Gastrocnemius medialis (tissue), 4 donors: ENCODE measurements around the gene YPEL2. TPM values are rescaled to one million over a fixed set of nuclear protein-coding genes. Genes with fewer than 3 reads are reported as not detected.
A peak's percentile ranks its signal among the peaks of the same experiment; 100 is the strongest.

ENCODE experiments used
- ATAC-seq, 2 donors: fragments of 150-250 bp; one replicate each; pipeline ENCODE4 v1.9.1; 2016
- DNase-seq, 2 donors: peaks; one replicate each; pipeline ENCODE4 v3.0.0-alpha.2; 2019
- H3K27ac ChIP-seq, 4 donors: fragments of 200-600 bp; sonication (generic); 1 replicate in 1 of 4; 2 replicates in 3 of 4; pipeline ENCODE4 v1.5.1; 2016 to 2018; ENCODE audit warnings: mild to moderate bottlenecking in 2 of 4, moderate library complexity in 1 of 4
- H3K27me3 ChIP-seq, 3 donors: fragments of 200-600 bp; sonication (generic) in 2 of 3; 1 replicate in 1 of 3; 2 replicates in 2 of 3; pipeline versions ENCODE4 v1.5.1 to v1.6.0; 2016 to 2019; ENCODE audit warnings: mild to moderate bottlenecking in 1 of 3, moderate library complexity in 1 of 3
- H3K36me3 ChIP-seq, 2 donors: fragments of 200-600 bp; sonication (generic) in 1 of 2; one replicate each; pipeline ENCODE4 v1.5.1; 2017 to 2018
- H3K4me1 ChIP-seq, 2 donors: fragments of 200-600 bp; sonication (generic) in 1 of 2; one replicate each; pipeline ENCODE4 v1.5.1; 2016 to 2017; ENCODE audit warnings: mild to moderate bottlenecking in 2 of 2
- H3K4me3 ChIP-seq, 4 donors: fragments of 200-600 bp; sonication (generic) in 3 of 4; 1 replicate in 1 of 4; 2 replicates in 3 of 4; pipeline ENCODE4 v1.5.1; 2016 to 2019; ENCODE audit warnings: mild to moderate bottlenecking in 2 of 4
- H3K9me3 ChIP-seq, 3 donors: fragments of 200-600 bp; sonication (generic) in 2 of 3; 1 replicate in 1 of 3; 2 replicates in 2 of 3; pipeline ENCODE4 v1.5.1; 2016 to 2019
- POLR2A ChIP-seq, 2 donors: fragments of 450-650 bp; IDR thresholded peaks; one replicate each; pipeline ENCODE4 v1.6.1; 2017; ENCODE audit warnings: antibody characterized with exemption in 2 of 2, mild to moderate bottlenecking in 2 of 2, moderate library complexity in 2 of 2
- in situ Hi-C, 4 donors: fragments of 200-750 bp; cut with MboI; loops; one replicate each; pipeline versions ENCODE4 v1.15.0 to v1.8.0; 2017; ENCODE audit warnings: low sequenced_read_pairs in 4 of 4
- intact Hi-C: fragments of 100-400 bp; cut with DNase I; formaldehyde crosslinking; loops from one replicate; pipeline ENCODE4 v1.15.1; 2023; ENCODE audit warnings: low total_unique reads
- total RNA-seq, 4 donors: library from RNA; depleted of rRNA; stranded (reverse); fragments of >200 nt; gene quantifications; one replicate each; pipeline versions ENCODE4 v1.1.0 to v1.2.3, GENCODE V29; 2016
- TF ChIP-seq, protein P1 (sequence below), 5 experiments: fragments of 450-650 bp in 3 of 5; fragments of 200-600 bp in 2 of 5; sonication (generic) in 2 of 5; IDR thresholded peaks in 4 of 5; conservative IDR thresholded peaks in 1 of 5; 1 replicate in 4 of 5; 2 replicates in 1 of 5; pipeline ENCODE4 v1.5.1; 2016 to 2019; ENCODE audit warnings: antibody characterized with exemption in 5 of 5, mild to moderate bottlenecking in 3 of 5, moderate library complexity in 3 of 5

Gene YPEL2
- total RNA-seq, 4 donors from 2014 or later = 18.9 to 27.4 (median 22.2) TPM

DNA sequence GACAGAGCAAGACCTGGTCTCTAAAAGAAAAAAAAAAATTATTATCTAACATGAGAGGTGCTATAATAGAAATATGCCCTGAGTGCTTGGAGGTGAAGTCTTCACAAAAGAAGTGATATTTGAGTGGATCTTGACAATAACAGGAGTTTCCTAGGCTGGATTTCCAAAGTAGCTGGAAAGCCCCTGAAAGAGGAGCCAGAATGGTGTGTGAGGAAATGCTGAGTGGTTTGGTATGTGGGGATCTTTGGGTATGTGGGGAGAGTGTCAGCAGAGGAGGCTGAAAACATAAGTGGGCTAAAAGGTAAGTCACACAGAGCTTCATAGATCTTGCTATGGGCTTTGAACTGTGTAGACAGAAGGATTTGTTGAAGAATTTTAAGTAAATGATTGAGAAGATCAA, 100.1 kb downstream of the YPEL2 start:
- TF ChIP-seq, protein P1, sequence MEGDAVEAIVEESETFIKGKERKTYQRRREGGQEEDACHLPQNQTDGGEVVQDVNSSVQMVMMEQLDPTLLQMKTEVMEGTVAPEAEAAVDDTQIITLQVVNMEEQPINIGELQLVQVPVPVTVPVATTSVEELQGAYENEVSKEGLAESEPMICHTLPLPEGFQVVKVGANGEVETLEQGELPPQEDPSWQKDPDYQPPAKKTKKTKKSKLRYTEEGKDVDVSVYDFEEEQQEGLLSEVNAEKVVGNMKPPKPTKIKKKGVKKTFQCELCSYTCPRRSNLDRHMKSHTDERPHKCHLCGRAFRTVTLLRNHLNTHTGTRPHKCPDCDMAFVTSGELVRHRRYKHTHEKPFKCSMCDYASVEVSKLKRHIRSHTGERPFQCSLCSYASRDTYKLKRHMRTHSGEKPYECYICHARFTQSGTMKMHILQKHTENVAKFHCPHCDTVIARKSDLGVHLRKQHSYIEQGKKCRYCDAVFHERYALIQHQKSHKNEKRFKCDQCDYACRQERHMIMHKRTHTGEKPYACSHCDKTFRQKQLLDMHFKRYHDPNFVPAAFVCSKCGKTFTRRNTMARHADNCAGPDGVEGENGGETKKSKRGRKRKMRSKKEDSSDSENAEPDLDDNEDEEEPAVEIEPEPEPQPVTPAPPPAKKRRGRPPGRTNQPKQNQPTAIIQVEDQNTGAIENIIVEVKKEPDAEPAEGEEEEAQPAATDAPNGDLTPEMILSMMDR (IDR thresholded peaks at IDR 0.05 in 4 of 5, conservative IDR thresholded peaks at IDR 0.05 in 1 of 5) = no peak
- no peak for TF ChIP-seq POLR2A (IDR thresholded peaks at IDR 0.05)
- ATAC-seq = no peak
- intact Hi-C loops (no loop called here), in situ Hi-C loops (no loop called here)
- peaks cover 30 to 41% of the 10 kb centered on the region in 2 donors for H3K4me1 ChIP-seq
- H3K4me3 ChIP-seq = no peak overlapping the region
- H3K27ac ChIP-seq = no peak overlapping the region
- no peaks in the 10 kb centered on the region for H3K27me3 ChIP-seq
- H3K9me3 ChIP-seq = no peaks in the 10 kb centered on the region
- DNase-seq = no peak
- H3K36me3 ChIP-seq = no peaks in the 10 kb centered on the region

- ATAC-seq (no peak), DNase-seq (no peak)
- in situ Hi-C loops = no loop called here
- TF ChIP-seq POLR2A (IDR thresholded peaks at IDR 0.05) = no peak
- TF ChIP-seq, protein P1 (IDR thresholded peaks at IDR 0.05 in 4 of 5, conservative IDR thresholded peaks at IDR 0.05 in 1 of 5) = no peak
- no peak overlapping the region for H3K4me3 ChIP-seq
- H3K36me3 ChIP-seq = no peaks in the 10 kb centered on the region
- H3K4me1 ChIP-seq = peaks cover 31 to 38% of the 10 kb centered on the region in 2 donors
- intact Hi-C loops = no loop called here
- no peaks in the 10 kb centered on the region for H3K9me3 ChIP-seq
- no peak overlapping the region for H3K27ac ChIP-seq
- no peaks in the 10 kb centered on the region for H3K27me3 ChIP-seq
Observed at GRCh38 chr17:59432657-59433056, 101.2 kb downstream of the YPEL2 start.

DNA sequence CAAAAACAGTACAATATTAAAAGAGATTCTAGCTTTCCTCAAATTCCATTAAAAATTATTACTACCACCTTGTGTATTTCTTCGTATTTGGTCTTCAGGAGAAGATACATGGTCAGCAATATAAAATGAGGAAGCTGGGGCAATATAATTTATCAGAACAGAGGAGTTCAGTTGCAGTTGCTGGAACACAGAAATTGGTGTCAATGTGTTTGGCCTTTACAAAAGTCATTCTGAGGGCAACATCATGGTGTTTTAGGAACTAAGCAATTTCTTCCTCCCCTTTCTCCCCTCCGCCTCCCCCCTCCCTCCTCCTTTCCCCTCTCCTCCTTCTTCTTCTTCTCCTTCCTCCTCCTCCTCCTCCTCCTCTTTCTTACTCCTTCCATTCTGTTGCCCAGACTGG, 102.1 kb downstream of the YPEL2 start:
- ATAC-seq = no peak
- TF ChIP-seq, protein P1 (IDR thresholded peaks at IDR 0.05 in 4 of 5, conservative IDR thresholded peaks at IDR 0.05 in 1 of 5) = no peak
- TF ChIP-seq POLR2A (IDR thresholded peaks at IDR 0.05) = no peak
- in situ Hi-C loops (no loop called here), intact Hi-C loops (no loop called here)
- no peak overlapping the region for H3K4me3 ChIP-seq
- peaks cover 26 to 28% of the 10 kb centered on the region in 2 donors for H3K4me1 ChIP-seq
- H3K27ac ChIP-seq = no peak overlapping the region
- H3K36me3 ChIP-seq = no peaks in the 10 kb centered on the region
- no peak for DNase-seq
- no peaks in the 10 kb centered on the region for H3K27me3 ChIP-seq
- H3K9me3 ChIP-seq = no peaks in the 10 kb centered on the region

DNA sequence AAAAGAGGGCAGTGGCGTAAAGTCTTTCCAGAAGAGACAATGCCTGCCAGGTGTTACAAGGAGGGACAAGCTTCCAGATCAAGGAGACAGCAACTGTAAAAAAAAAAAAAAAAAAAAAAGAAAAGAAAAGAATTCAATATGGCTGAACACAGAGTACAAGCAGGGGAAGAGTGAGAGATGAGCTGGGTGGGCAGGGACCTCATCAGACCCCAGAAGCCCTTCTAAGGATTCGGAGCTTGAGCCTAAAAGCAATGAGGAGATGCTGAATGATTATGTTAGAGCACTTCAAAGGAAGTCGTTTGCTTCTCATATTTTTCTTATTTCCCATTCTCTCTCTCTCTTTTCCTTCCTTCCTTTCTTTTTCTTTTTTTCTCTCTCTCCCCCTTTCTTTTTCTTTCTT, 103.0 kb downstream of the YPEL2 start:
- Histone ChIP-seq H3K36me3 (no peaks in the 10 kb centered on the region), H3K4me1 (peaks cover 20 to 25% of the 10 kb centered on the region in 2 donors), H3K4me3 (no peak overlapping the region), H3K9me3 (no peaks in the 10 kb centered on the region), H3K27me3 (no peaks in the 10 kb centered on the region), H3K27ac (no peak overlapping the region)
- intact Hi-C loops (no loop called here), in situ Hi-C loops (no loop called here)
- ATAC-seq (no peak), DNase-seq (no peak)
- no peak for TF ChIP-seq POLR2A (IDR thresholded peaks at IDR 0.05)
- TF ChIP-seq, protein P1 (IDR thresholded peaks at IDR 0.05 in 4 of 5, conservative IDR thresholded peaks at IDR 0.05 in 1 of 5) = no peak

DNA sequence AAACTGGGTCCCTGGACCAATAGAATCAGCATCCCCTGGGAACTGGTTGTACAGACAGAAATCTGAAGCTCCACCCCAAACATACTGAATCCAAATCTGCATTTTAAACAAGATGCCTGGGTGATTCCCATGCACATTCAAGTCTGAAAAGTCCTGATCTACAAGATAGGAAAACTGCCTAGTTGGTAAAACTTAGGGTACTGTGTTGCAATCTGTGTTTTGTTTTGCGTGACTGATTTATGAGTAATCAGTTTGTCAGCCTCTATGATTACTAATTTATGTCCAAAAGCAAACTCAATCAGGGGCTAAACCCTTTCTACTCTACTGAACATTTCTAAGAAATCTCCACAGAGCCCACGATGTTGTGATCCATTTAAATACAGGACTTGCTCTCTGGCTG, 103.8 kb downstream of the YPEL2 start:
- ATAC-seq = peak in 1 of 2 donors; percentile 55
- H3K27me3 ChIP-seq = no peaks in the 10 kb centered on the region
- DNase-seq = no peak
- no peaks in the 10 kb centered on the region for H3K9me3 ChIP-seq
- H3K4me1 ChIP-seq = peaks cover 17 to 34% of the 10 kb centered on the region in 2 donors
- H3K27ac ChIP-seq = peak overlapping the region in 1 of 4 donors; percentile 15
- no peak overlapping the region for H3K4me3 ChIP-seq
- H3K36me3 ChIP-seq = no peaks in the 10 kb centered on the region
- TF ChIP-seq POLR2A (IDR thresholded peaks at IDR 0.05) = no peak
- TF ChIP-seq, protein P1 (IDR thresholded peaks at IDR 0.05 in 4 of 5, conservative IDR thresholded peaks at IDR 0.05 in 1 of 5) = no peak
- intact Hi-C loops = loop anchor here (5.0 kb wide), 1 partner anchor 213 kb away; the partner anchor contains the start of gene GDPD1
- in situ Hi-C loops = loop anchor here in 2 of 4 donors (5.0 kb wide), 1 partner anchor 123 kb away; no protein-coding TSS in a partner anchor
